GM18858 (cell line): Measurements from ENCODE around the gene PDCL3.
A peak's percentile ranks its signal among the peaks of the same experiment; 100 is the strongest.

Source experiments
- ATAC-seq: cut with Tn5 transposase; IDR thresholded peaks from one replicate; pipeline ENCODE4 v1.9.1; 2021; ENCODE audit not compliant: unreplicated experiment

Gene PDCL3

DNA sequence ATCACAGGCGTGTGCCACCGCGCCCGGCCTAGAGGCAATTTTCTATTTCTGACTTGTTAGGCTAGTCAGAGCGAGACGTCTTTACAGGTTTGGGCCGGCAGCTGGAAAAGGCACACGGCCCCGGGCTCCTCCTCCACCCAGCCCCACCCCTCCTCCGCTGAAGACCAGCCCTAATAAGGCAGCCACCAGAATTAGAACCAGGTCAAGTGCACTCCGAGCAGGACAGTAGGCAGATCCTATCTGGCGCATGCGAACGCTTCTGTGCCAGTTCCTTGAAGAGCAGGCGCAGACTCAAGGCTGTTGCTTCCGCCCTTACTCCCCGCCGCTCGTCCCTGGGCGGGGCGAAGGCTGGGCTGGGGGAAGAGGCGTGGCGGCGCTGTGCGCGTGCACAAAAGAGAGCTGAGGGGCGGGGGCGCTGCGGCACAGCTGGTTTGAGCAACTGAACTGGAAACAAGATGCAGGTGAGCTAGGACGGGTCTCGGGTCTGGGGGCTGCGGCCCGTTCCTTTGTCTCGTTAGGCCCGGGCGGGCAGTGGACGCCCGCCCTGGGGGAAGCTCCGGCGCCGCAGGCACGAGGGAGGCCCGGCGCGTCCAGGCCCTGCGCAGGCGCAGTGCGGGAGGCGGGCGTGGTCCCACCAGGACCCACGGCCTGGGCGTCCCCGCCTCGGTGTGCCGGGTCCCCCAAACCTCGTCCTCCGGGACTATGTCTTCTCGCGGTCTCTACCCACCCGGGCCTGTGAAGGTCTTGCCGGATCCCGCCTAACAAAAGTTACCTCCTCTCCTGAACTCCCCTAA, at the start of gene PDCL3:
PDCL3 (plus strand) TSS at position 381 of the 794 bp plus-strand sequence; CDS start at position 456, 75 bp downstream.
- peak; percentile 97 for ATAC-seq

DNA sequence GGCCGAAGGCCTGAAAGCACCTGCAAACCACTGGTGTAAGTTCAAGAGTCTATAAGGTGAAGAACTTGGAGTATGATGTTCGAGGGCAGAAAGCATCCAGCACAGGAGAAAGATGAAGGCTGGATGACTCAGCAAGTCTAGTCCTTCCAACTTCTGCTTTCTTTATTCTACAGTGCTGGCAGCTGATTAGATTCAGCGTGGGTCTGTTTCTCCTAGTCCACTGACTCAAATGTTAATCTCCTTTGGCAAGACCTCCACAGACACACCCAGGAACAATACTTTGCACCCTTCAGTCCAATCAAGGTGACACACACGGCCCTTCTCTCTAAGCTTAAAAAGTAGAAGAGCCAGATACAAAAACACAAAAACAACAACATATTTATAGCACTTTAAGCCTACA, 49.1 kb upstream of the PDCL3 start:
- no peak for ATAC-seq

DNA sequence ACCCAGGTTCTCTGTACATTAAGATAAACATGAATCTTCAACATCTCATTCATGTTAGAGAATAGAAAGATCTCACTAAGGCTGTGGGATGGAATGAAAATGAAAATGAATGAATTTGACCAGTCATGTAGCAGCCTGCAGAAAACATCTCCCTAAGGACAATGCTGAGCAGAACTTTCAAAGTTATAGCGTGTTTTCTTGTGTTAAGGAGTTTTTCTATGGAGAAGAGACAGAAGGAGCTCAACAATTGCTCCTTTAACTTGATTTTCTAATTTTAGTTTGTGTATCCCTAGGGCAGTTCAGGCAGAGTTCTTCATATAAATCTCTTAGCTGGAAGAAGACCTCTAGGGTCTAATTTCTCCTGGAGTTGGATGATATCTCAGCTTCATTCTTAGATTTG, 45.2 kb upstream of the PDCL3 start:
- ATAC-seq: no peak

DNA sequence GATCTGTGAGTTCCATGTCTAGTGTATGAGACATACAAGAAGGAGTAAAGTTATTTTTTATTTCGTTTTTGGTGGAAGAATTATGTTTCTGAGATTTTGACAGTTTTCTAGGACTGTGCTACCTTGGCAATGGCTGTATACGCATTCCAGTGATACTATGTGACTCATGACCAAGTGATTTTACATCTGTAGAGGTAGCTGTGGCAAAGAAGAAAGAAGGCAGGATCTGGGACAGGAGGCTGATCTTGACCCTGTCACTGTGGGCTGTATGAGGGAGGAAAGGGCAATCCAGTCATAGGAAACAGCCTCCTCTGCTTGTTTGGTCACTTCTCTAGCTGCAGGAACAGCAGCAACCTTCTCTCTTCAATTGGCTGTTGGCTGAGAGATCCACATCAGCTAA, 44.0 kb upstream of the PDCL3 start:
- no peak for ATAC-seq

GRCh38 chr2:100520224-100520623, 42.6 kb upstream of the PDCL3 start:
- no peak for ATAC-seq

DNA sequence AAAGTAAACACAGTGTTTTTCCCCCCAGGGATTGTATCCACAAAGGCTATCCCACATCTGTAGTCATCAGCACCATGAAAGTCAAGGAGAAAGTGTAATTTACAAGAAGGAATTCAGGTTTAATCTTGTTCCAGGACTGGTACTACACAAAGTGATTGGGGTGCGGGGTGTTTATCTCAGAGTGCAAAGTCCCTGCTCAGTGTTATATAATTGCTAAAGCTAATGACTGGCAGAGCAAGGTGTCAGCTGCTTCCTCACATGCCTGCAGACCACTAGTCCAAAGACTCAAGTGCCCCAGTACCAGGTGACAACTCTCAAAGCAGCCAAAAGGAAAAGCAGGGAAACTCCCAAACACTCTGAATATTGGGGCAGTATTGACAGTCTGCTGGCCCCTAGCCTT, 40.4 kb upstream of the PDCL3 start:
- no peak for ATAC-seq

DNA sequence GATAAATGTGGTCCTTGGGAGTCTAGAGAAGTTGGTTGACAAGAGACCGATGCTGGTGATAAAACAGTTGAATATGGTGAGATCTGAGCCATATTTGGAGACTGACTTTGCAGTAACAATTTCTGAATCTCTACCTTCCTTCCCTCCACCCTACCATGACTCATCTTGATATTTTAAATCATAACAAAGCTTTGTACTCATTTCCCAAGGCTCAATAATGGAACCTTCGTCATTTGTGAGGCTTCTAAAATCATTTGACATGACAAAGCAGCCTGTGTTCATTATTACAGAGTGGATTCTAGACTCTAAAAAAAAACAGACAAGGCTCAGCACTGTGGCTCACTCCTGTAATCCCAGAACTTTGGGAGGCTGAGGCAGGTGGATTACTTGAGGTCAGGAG, 38.5 kb upstream of the PDCL3 start:
- ATAC-seq: no peak

DNA sequence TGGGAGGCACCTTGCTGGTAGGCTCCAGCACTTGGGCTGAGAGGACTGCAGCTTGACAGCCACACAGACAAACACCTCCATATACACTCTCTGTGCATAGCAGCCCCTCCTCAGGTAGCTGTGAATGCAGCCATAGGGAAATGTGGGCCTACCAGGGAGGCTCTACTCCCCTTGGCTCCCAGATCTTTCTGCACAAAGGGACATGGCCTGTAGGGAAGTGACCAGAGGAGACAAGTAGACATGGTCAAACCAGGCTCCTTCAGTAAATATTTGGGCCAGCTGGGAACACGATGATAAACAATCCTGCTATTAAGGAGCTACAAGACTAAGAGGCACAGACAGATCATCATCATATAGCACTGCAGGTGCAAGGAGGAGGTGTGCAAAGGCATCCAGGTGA, 35.9 kb upstream of the PDCL3 start:
- no peak for ATAC-seq

DNA sequence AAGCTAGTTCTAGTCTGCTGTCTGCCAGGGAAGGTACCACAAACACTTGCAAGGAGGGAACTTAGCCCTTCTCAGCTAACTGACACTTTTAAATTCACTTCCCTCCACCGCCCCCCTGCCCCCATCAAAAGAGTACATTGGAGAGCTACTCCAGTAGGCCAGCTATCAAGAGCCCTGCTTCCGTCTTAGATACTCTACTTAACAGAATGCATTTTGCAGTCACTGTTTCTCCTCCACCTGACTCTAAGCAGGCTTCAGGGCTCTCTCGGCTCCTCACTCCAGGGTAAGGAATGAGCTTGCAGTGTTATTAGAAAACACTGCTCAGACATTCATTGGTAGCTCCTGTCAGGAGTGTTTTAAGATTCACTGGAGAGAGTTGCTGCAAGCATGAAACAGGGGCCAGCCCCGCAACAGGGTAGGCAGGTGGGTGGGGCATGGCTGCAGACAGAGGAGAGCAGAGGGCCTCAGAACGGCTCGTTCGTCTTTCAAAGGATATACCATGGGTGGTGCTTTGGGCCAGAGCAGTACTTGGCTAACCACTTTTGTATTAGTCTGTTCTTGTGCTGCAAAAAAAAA, 35.3 kb upstream of the PDCL3 start:
- no peak for ATAC-seq

DNA sequence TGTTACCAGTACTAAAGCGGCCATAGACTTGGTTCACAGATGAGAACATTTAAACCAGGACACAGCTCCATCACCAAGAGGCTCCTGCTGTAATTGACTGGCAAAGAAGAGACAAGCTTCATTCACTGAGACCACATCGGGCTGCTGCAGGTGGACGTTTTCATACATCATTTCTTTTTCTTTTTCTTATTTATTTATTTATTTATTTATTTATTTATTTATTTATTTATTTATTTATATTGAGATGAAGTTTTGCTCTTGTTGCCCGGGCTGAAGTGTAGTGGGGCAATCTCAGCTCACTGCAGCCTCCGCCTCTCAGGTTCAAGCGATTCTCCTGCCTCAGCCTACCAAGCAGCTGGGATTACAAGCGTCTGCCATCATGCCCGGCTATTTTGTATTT, 33.6 kb upstream of the PDCL3 start:
- no peak for ATAC-seq

DNA sequence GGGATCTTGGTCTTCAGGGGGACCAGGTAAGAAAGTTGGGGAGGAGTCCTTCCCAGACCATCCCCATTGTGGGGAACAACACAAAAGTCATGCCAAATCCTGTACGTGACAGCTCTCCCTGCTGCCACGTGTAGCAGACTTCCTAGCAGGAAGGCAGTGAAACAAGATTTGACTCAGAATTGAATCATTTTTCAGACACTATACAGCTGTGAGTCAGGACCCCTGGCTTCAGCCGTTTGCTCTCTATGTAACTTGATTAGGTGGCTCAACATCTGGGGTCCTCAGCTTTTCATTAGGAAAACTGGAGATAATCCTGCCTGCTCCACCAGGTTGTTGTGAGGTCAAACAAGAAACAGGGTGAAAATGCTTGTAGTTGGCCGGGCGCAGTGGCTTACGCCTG, 32.9 kb upstream of the PDCL3 start:
- no peak for ATAC-seq

- ATAC-seq: no peak
These were observed 26.9 kb upstream of the PDCL3 start for GRCh38 chr2:100535855-100536254.

DNA sequence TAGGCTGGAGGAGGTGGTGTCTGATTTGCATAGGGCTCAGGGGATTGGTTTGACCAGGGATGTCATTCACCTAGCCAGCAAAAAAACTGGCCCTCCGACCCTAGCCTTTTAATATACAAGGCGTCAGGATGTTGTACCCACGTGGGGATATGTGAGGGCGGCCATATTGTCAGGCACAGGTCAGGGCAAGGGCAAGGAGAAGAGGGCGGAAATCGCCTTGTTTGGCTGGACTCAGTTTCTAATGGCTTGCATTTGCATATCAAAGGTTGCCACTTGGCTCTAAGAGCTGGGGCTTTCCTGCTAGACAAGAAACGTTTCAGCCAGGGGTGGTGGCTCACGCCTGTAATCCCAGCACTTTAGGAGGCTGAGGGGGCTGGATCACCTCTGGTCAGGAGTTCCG, 24.9 kb upstream of the PDCL3 start:
- no peak for ATAC-seq

DNA sequence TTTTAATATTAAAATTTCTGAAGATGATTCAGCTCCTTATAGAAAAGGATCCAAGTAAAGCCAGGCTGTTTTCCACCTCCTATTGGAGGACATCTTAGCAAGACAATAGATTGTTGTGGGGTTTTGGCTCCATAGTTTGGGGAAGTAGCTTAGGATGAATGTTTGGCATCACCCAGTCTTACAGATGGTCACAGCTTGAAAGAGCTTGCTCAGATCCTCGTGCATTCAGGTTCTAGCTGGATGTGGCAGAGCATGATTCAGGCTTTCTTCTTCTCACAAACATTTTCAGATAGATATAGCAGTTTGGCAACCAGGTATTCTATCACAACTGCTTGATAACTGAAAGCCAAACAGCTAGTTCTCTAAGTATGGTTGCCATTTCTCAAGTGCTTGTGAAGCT, 23.6 kb upstream of the PDCL3 start:
- no peak for ATAC-seq

- no peak for ATAC-seq
These were observed 21.4 kb upstream of the PDCL3 start for GRCh38 chr2:100541404-100541803.

DNA sequence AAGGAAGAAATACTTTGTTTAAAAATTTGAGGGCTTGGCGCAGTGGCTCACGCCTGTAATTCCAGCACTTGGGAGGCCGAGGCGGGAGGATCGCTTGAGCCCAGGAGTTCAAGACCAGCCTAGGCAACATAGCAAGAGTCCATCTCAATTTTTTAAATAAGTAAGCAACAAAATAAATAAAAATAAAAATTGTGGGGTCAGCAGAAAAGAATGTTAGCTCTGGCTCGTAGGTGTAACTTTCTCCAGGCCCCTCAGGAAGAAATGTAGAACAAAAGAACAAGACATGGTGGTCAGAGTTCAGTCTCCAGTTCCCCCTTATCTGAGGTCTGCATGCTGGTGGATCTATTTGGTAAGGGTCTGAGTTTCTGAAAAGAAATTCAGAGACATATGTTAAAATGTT, 20.4 kb upstream of the PDCL3 start:
- no peak for ATAC-seq

DNA sequence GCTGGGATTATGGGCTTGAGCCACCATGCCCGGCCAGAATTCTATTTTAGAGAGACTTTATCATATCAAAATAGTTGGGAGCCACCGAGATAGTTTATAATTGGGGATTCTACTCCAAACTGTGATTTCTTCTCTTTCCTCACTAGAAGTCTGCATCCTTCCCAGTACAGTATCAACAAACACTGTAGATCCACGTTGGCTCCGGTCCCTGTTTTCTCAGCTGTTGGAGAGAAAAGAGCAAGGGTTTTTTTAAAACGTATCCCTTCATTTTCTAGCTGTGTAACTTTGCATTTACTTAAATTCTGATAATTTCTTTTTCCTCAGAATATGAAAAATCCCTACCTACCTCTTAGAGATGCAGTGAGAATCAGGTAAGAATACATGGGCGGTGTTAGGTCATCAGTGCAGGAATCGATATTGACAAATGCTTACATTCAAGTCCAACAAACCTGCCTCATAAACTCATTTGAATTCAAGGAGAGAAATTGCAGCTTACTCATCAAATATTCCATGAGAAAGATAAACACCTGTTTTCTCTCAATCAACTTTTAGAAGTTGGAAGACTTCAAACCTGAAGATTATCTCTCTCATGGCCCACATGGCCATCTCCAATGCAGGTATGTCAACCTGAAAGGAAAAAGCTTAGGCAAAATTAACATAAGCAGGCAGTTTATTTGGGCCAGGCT, 17.7 kb upstream of the PDCL3 start:
- no peak for ATAC-seq

- ATAC-seq: no peak
These were observed 16.3 kb upstream of the PDCL3 start for GRCh38 chr2:100546469-100546868.

DNA sequence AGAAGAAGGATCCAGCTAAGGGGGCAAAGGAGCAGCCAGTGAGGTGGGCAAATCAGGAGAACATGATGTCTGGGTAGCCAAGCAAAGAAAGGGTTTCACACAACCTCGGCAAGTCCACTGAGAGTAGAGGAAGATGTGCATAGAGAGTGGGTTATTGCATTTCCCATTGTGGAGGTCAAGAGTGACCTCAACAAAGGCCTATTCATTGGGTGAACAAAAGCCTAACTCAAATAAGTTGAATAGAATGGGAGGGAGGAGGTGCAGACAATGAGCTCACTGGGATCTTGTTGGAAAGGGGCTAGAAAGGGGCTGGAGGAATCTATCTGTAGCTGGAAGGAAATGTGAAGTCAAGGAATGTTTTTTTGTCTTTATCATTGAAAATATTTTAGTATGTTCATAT, 14.0 kb upstream of the PDCL3 start:
- ATAC-seq: no peak

DNA sequence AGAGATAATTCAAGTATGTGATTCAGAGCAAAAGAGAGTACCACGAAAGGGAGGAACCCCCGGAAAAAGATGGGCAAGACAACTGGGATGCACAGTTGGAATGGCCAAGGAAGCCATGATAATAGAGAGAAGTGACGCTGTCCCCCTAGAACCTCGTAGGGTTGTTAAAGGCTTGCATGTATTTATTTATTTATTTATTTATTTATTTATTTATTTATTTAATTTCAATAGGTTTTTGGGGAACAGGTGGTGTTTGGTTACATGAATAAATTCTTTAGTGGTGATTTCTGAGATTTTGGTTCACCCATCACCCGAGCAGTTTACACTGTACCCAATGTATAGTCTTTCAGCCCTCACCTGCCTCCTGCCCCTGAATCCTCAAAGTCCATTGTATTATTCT, 11.5 kb upstream of the PDCL3 start:
- ATAC-seq: no peak

DNA sequence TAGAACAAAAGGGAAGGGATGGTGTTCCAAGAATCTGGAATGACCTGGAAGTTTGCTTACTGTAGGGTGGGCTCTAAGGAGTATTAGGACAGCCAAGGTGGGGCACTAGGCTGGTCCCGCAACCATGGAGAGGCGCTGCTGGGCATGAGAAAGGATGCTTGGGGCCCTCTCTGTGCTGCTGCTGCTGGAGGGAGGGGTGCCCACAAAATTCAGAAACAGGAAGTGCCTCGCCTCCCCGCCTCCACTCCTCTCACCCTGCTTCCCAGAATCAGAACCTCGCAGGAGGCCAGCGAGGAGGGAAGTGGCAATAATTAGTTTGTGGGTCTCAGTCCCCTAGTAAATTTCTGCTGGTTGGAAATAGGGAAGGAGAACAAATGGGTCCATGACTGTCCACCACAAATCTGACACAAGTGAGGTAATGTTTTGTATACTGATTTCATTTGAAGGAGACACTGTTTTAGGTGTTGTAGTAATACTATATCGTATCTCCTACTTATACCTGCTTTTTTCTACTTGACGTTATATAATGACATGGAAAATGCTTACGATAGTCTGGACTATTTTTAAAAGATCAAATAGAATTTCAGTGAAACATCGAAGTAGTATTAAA, 7.9 kb upstream of the PDCL3 start:
- no peak for ATAC-seq

- no peak for ATAC-seq
These were observed 6.0 kb upstream of the PDCL3 start for GRCh38 chr2:100556746-100557145.
